Right lung (tissue), 5 donors: ENCODE data around the gene OR2V1. TPM values are rescaled to one million over a fixed set of nuclear protein-coding genes. Genes with fewer than 3 reads are reported as not detected.
"Not testable (repeated sequence)": the region's sequence is repeated elsewhere in the genome, so short reads cannot be mapped to it uniquely, and the experiment has no call there.

Experiments
- DNase-seq, 2 donors: peaks; one replicate each; pipeline ENCODE4 v3.0.0-alpha.2; 2013
- polyA plus RNA-seq, 5 donors: library from polyadenylated mRNA; unstranded; fragments of 120-200 nt; gene quantifications; one replicate each; pipeline versions ENCODE4 v1.2.1 to v1.2.3, GENCODE V29; 2013; ENCODE audit warnings: inconsistent platforms in 1 of 5, low replicate concordance in 1 of 5; ENCODE audit not compliant: insufficient read length in 5 of 5, insufficient read depth in 1 of 5

The OR2V1 gene
- polyA plus RNA-seq, 5 donors: not detected

GRCh38 chr5:181127907-181128626 is 2.9 kb downstream of the OR2V1 start:
- no peak for DNase-seq

DNA sequence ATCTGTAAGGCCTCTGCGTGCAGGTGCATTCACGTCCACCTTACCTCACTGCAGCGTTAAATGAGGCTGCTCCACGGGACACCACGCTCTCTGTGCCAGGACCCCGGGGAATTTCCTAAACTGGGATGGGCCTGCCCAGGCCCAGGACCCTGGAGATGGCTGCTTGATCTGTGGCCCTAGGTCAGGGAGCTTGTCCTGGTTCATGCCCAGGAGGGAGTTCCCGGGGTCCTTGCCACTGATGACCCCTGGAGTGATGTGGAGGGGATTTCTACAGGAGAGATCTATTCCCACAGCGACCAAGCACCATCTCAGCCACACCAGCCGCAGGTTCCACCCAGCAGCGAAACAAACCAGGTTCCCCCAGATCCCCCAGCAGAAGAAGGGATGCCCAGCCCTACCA is 3.5 kb downstream of the OR2V1 start:
- DNase-seq: no peak

DNA sequence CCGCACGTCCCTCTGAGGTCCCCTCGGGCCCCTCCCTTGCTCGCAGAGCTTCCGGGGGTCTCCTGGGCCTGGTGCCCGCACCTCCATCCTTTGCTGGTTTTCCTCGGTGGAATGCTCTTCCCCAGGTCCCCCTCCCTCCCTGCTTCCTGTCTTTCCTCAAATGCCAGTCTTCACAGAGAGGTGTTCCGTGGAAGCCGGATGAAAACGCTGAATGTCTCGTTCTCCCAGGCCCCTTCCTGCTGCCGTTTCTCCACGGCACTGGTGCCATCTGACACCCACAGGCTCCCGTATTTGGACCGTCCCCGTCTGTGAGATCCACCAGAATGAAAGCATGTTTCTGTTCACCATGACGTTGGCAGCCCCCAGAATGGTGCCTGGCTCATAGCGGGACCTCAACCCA is 4.1 kb downstream of the OR2V1 start:
- DNase-seq: no peak

GRCh38 chr5:181124526-181124925 is 6.4 kb downstream of the OR2V1 start:
- DNase-seq: no peak

DNA sequence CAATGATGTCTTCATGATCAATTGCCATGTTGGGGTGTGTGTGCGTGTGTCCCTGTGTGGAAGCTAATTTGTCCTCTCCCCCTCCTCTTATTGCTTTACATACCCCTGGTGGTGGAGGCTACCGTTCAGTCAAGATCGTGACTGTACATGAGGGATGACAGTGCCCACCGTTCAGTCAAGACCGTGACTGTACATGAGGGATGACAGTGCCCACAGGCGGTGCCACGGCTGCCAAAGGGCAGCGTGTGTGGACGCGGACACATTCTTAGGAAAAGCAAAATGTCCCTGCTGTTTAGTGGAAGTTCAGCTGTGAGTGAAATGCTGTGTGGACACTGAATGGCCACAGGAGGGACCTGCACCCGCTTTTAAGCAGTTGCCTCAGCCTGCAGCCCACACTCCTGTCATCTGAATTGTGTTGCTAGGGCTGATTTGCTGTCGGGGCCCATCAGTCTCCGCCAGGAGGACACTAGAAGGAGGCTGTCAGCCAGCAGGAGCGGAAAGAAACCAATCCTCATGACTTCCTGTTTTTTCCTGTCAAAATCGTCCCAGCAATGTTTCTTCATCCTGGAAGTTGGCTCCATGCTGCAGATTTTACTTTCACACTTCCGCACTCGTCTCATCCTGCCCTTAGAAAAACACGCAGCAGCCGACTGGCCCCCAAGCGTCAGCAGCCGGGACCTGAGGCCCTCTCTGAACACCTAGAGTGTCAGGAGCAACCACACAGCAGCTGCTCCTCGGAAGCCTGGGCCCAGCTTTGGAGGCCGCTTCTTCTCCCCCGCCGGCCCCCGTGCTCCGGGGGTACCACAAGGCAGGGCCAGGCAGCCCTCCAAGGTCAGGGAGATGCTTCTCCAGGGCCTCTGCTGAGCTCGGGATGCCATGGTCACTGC is 9.1 kb downstream of the OR2V1 start:
- no peak for DNase-seq

DNA sequence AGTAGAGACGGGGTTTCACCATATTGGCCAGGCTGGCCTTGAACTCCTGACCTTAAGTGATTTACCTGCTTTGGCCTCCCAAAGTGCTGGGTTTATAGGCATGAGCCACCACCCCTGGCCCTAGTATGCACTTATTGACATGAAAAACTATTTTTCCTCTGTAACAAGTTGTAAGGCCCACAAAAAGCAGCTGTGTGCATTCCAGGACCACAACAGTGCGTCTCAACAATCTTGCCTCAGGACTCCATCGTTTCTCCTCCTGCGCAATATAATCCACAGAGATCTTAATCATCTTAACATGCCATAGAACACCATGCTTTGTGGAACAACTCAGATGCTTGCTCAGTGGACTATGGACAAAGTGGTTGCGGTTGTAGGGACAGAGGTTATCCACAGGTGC is 10.2 kb downstream of the OR2V1 start:
- DNase-seq: no peak

DNA sequence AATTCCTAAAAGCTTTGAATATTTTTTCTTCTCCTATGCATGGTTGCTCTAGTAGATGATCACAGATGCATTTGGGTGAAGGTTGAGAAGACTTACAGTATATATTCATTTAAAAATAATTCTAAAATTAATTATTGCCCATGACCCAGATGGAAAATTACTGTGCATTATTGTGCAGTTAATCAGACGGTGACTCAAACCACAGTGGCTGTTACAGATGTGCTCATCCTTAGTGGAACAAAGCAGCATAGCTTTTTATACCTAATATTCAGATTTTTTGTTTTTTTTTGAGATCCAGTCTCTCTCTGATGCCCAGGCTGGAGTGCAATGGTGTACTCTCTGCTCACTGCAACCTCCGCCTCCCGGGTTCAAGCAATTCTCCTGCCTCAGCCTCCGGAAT is 10.7 kb downstream of the OR2V1 start:
- DNase-seq: no peak

- DNase-seq: no peak
These were observed 11.9 kb downstream of the OR2V1 start for GRCh38 chr5:181119105-181119504.

DNA sequence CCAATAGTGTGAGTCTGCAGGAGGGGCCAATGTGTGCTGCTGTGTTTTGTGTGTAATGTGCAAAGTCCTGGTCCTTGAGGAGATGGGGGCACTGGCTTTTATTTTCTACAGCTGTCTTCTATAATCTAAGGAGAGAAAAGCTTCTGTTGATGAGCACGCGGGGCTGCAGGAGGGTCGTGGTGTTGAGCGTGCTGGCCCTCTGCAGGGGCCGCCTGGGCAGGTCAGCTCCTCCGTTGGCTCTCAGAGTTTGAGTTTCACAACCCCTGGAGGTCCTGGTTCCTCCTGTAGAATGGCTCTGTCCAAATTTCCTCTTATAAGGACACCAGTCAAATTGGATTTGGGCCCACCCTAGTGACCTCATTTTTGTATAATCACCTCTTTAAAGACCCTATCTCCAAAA is 12.6 kb downstream of the OR2V1 start:
- DNase-seq: no peak

GRCh38 chr5:181114844-181115778 is 15.9 kb downstream of the OR2V1 start:
- no peak for DNase-seq

DNA sequence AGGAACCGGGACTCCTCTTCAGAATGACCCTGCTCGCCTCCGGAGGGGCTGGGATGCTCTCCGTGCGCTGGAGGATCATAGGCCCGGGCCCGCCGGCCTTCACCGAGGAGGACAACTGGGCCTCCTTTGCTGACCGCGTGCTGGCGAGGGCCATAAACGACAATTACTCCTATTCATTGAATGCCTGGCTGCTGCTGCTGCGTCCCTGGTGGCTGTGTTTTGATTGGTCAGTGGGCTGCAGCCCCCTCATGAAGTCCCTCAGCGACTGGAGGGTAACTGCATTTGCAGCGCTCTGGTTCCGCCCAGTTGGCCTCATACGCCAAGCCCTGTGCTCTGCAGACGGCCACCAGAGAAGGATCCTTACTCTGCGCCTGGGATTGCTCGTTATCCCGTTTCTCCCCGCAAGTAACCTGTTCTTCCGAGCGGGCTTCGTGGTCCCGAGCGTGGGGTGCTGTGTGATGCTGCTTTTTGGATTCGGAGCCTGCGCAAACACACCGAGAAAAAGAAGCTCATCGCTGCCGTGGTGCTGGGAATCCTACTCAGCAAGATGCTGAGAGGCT is 16.6 kb downstream of the OR2V1 start:
- DNase-seq: no peak

GRCh38 chr5:181113572-181113971 is 17.4 kb downstream of the OR2V1 start:
- DNase-seq: not testable (repeated sequence)

GRCh38 chr5:181112476-181112875 is 18.5 kb downstream of the OR2V1 start:
- DNase-seq: no peak

GRCh38 chr5:181111010-181111409 is 20.0 kb downstream of the OR2V1 start:
- no peak for DNase-seq

- DNase-seq: no peak
These were observed 21.4 kb downstream of the OR2V1 start for GRCh38 chr5:181109489-181110013.

GRCh38 chr5:181108578-181109165 is 22.3 kb downstream of the OR2V1 start:
- DNase-seq: no peak

GRCh38 chr5:181107699-181108098 is 23.3 kb downstream of the OR2V1 start:
- no peak for DNase-seq

DNA sequence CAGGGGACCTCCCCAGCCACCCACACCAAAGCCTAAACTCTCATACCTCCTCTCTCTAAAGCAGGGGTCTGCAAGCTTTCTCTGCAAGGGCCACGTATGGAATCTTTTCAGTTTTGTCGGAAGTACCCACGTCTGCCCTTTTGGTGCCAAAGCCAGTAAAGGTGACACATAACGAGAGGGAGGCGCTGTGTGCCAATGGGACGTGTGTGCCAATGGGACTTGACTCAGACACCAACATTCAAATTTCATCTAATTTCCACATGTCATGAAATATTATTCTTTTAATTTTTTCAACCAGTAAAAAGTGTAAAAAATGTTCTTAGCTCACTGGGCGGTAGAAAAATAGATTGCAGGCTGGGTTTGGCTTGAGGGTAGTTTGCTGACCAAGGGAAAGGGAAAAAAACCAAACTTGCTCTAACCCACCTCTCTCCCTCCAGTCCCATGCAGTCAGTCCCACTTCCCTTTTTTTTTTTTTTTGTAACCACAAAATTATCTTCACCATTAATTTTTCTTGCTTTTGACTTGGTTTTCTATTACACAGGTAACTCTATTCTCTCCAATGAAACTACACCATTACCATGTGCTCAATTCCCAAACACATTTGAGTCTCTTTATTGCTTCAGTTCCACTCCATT is 25.5 kb downstream of the OR2V1 start:
- DNase-seq: no peak

DNA sequence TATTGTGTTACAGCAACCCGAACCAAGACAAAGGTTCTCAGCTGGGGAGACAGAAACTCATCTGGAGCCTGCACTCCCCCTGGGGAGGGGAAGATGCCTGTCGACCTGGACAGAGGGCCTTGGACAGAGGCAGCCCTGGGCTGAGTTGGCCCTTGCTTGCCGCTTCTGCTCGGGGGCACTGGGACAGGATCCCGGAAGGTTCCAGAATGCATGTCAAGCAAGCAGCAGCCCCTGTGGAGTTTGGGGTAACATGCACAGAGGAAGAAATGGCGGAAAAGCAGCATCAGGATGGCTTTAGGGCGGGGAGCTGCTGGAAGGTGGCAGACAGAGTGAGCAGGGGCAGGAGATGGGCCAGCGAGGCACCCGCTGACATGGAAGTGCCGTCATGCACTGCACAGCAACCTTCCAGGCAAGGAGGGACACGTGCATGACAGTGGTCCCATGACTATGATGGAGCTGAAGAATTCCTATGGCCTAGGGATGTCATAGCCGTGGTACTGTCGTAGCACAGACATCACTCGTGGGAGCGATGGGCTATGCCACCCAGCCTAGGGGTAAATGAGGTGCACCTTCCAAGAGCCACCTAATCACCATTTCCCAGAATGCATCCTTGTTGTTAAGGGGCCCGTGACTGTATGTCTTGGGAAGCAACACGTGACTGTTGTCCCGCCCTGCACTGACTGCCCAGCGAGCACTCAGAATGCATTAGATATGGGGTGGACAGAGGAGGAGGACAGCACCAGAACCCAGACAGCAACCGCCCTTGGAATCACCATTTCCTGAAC is 26.2 kb downstream of the OR2V1 start:
- not testable (repeated sequence) for DNase-seq

DNA sequence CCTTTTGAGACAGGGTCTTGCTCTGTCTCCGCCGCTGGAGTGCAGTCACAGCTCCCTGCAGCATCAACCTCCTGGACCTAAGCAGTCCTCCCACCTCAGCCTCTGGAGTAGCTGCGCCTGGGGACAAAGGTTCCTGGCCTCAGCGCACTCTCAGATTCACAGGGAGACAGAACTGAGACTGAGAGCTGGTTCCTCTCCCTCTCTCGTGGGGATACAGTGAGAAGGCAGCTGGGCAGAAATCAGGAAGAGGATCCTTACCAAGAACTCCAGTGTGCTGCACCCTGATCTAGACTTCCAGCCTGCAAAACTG is 26.8 kb downstream of the OR2V1 start:
- not testable (repeated sequence) for DNase-seq
